Stimulated activated CD8-positive, alpha-beta memory T cell treated with anti-CD3 and anti-CD28 coated beads, Interleukin-7, amount 100 ng/mL, for 1 hour (primary cell): ENCODE results near the gene ONECUT1.

Source experiments
- DNase-seq, 2 donors: peaks; one replicate each; pipeline ENCODE4 v3.0.0-alpha.2; 2020; ENCODE audit warnings: low read depth in 2 of 2

The ONECUT1 gene

DNA sequence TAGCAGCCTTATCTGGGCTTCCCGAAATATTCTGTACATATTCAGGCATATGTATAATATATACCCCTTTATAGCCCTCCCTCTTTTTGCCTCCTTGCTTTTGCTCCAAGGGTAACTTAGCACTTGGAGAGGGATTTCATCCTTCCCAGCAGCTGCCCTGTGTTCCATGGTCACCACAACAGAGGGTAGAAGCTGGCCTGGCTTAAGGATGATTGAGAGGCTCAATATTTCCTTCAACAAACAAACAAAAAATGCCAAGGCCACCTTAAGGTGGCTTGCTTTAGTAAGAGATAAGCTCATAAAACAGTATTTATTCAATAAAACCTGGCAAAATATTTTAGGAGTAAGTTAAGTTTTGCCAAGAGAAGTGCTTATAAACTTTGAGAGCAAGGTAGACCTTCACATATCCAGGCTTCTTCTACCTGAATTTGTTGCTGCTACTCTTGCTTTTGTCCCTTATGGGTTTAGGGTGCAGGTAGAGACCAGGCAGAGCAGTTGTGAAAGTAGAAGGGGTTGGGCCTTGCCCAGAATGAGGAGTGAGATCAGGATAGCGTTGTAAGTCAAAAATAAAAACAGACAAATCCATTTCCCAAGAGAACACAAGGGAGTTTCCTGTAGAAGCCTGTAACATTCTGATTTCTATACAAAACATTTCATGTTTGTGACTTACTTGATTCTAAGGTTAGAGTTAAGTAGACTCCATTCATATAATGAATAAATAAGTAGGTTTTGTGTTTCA lies 58.2 kb downstream of the ONECUT1 start:
- no peak for DNase-seq

DNA sequence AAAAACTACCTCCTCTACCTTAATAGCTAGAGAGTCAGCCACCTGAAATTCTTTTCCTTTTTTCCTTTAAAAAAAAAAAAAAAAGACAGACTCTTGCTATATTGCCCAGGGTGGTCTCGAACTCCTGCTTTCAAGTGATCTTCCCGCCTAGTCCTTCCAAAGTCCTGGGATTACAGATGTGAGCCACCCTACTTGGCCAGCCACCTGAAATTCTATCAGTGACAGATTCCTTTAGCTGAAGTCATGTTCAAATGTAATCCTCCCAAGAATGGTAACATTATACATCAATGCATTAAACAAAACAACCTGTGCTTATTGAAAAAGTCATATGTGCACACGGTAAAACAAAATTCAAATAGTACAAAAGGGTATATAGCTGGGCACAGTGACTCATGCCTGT lies 59.1 kb downstream of the ONECUT1 start:
- DNase-seq, result no peak

DNA sequence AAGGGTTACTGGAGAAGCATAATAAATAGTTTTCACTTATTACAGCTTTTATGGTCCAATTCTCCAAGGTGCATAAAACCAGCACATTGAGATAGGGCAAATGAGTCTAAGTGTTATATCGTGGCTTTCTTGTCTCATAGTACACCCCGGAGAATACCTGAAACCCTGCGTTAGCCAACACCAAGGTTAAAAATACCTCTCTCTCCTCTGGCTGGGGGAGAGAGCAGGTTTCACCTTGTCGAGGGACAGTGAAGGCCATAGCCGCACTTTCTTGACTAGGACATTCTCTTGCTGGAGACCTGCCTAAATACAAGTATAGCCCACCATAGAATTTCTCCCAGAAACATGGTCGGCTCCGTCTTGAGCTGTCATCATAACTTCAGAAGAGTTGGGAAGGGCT lies 59.5 kb downstream of the ONECUT1 start:
- no peak for DNase-seq

DNA sequence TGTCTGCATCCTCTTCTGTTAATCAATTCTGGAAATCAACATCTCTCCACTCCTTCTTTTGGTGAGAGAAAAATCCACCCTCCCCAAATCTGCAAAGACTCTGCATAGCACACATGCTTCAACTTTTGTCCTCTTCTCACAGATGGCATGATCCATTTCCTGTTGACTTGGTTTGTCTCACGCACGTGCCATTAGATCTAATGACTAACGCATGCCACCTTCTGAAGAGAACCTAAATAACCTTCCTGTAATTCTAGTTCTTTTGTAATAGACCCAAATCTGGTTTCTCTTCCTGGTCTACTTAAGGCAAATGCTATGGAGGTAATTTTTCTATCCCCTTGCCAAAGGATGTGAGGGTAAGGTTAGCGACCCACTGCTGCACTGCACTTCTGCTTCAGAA lies 60.0 kb downstream of the ONECUT1 start:
- no peak for DNase-seq

DNA sequence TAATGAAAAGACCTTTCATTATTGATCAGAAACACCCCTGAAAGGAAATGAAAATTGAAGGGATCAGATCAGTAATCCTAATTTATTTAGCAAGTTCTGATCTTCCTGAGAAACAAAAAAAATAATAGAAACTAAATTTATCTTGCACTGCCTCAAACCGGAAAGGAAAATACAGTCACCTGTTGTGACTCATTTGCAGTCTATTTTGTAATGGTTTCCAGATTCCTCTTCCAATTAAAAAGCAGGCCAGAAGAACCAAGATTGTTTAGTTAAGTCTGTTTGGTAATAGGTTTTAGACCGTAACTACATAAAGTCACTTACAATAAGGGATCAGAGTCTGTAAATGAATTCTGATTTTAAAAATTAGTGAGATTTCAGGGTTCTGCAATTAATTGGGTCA lies 61.2 kb downstream of the ONECUT1 start:
- DNase-seq, result no peak

DNA sequence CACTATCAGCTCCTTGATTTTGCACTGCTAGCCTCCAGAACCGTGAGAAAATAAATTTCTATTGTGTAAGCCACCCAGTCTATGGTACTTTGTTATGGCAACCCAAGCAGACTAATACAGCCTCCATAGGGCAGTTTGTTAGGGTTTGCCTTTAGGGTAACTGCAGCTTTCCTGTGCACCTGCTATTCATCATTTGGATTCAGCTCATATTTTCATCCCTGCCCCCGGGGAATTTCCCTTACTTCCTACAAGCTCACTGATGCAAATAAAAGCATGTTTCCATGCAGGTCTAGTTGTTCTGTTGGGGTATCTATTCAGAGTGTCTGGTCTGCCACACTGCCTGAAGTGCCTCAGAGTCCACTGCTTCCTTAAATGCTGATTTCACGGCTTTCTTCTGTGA lies 62.3 kb downstream of the ONECUT1 start:
- no peak for DNase-seq

DNA sequence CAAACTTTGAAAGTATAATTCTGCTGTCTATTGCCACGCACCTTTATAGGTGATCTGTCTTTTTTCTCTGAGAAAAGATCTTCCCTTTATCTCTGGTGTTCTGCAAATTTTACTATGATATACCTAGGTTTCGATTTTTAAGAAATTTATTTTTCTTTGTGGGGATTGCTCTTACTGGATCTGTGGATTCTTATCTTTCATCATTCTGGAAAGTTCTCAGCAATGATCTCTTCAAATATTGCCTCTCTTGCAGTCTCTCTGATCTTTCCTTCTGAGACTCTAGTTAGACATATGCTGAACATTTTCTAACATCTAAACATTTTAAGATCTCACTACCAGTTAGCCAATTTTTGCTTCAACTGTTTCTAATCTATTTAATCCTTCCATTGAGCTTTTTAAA lies 63.9 kb downstream of the ONECUT1 start:
- no peak for DNase-seq

DNA sequence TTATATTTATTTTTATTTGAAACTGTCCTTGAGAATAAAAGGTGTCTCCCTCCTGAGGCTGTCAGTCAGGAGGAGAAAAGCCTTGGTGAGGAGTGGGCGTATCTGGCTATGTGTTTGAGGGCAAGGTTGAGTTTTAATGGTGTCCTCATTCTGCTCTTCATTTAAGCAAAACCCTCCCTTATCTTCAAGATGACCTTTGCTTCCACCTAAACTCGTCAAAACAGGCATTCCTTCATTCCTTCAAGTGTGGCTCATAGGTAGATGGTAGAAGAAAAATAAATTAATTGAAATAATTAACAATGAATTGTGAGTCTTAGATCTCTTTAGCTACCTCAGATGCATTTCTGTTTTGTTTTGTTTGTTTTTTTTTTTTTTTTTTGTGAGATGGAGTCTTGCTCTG lies 71.6 kb downstream of the ONECUT1 start:
- DNase-seq, result no peak

DNA sequence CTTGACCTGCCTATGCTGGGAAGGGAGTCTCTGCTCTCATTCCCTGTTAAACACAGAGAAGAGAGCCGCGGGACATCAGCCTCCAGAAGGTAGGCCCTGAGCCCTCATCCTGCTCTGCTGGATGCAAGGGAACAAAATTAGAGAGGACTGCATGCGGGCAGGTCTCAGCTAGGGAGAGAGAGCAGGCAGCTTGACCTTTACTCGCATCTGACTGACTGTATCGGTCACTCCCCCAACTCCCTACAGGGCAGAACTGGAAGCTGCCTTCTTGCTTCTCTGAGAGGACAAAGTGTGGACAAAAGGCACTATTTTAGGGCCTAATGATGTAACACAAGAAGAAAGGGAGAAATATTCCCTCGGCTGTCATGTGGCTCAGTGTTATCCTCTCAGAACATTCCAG lies 72.2 kb downstream of the ONECUT1 start:
- no peak for DNase-seq

DNA sequence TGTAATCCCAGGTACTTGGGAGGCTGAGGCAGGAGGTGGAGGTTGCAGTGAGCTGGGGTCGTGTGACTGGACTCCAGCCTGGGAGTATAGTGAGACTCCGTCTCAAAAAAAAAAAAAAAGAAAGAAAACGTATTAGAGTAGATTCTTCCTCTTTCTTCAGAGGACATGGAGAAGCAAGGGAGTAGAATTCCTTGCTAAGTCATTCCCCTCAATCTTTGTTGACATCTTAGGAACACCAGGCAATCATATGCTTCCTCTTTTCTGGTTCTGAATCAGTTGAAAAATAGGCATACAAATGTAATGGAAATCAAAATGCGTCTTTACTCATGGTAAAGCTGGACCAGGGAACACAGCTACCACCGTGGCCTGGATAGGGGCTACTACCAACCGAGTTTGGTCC lies 72.7 kb downstream of the ONECUT1 start:
- DNase-seq, result no peak

DNA sequence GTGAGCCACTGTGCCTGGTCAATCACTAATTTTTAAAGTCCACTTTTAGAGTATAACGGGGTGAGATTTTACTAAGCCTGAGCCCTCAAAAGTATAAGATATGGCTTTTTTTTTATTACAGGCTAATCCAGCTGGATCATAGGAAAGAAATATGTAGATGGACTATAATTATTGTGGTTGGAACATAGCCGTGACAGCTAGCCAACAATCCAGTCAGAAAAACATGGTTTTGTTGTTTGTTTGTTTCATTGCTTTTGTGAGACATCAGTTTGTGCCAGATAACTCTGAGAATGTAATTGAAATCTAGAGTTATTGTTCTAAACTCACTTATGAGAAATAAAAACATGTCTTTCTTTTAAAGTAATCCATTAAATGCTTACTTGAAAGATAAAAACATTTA lies 73.6 kb downstream of the ONECUT1 start:
- DNase-seq, result no peak

DNA sequence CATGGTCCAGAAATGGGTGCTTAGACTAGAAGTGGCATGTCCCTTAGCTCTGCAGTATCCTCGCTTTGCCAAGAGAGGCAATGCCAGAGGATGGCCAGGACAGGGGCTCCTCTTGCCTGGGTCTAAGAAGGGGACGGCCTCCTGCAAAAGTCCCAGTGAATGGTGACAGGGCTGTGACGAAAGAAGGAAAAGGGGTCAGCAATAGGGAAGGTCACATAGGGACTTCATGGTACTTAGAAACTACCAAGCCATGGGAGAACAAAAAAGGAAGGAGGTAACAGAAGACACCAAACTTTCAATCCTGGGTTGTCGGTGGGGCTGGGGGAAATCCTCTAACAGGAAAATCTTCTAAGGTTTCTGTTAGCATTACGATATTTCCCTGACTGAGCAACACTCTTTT lies 74.7 kb downstream of the ONECUT1 start:
- DNase-seq, result no peak

DNA sequence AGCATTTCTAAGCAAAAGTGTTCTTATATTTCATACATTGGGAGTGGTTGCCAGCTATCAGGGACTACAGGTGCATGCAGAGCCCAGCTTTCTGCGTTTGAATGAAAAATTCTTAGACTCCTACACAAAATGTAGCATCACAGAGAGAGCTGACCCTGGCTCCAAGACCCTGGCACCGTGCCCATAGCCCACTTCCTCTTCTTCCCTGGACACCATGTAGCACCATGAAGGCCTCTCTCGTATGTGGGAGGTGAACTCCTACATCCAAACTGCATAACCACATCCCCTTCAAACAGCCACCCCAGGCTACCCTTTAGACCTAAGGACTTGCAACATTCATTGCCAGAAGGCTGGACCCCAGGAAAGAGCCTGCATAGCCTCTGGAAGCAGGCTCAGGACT lies 75.2 kb downstream of the ONECUT1 start:
- no peak for DNase-seq

DNA sequence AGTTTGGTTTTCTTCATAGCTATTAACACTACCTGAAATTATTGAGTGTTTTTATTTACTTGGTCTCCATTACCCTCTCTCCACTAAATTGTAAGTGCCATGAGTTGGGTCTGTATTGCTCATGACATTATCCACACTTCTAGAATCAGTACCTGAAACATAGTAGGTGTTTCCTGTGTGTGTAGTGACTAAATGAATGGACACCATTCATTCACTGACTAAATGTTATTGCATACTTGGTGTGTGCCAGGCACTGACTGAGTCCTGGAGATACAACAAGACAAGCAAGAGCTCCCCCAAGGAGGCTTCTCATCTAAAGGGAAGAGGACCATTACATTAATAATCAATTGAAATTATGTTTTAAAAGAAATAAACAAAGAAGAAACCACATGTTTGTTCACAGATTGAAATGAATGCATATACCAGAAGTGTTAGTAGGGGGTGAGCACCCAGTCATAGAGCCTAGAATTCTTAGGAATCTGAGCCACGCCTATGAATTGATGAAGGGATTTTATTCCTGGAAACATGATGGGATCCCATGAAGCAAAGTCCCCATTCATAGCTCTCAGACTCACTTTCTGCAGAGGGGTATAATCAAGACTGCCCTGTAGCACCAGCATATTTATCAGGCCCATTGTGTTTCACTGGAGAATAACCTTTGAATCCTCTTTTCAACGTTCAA lies 79.3 kb downstream of the ONECUT1 start:
- DNase-seq, result no peak

DNA sequence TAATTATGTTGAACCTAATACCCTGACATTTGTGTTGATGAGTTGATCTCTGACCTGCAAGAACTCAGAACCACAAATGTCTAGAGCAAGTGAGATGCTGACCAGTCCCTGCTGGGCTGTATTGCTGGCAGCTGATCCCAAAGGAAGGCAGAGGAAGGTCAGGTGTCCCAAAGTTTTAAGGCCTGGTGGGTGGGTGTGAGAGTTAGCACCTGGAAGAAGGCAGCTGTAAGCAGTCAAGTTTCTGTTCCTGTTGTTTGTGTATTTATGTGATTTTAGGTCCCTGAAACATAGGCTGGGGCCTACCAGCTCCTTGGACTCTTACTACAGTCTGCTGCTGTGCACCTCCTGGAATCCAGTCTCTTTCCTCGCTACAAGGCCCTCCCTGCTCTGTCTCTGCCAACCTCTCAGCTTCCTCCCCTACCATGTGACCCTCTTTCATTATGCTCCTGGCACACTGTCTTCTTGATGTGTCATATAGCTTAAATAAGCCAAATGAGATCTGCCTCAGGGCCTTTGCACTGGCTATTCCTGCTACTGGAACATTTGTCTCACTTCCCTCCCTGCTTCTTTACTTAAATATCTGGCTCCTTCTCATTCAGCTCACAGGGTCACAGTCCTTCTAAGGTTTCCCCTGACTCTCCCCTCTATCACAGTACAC lies 80.0 kb downstream of the ONECUT1 start:
- no peak for DNase-seq

DNA sequence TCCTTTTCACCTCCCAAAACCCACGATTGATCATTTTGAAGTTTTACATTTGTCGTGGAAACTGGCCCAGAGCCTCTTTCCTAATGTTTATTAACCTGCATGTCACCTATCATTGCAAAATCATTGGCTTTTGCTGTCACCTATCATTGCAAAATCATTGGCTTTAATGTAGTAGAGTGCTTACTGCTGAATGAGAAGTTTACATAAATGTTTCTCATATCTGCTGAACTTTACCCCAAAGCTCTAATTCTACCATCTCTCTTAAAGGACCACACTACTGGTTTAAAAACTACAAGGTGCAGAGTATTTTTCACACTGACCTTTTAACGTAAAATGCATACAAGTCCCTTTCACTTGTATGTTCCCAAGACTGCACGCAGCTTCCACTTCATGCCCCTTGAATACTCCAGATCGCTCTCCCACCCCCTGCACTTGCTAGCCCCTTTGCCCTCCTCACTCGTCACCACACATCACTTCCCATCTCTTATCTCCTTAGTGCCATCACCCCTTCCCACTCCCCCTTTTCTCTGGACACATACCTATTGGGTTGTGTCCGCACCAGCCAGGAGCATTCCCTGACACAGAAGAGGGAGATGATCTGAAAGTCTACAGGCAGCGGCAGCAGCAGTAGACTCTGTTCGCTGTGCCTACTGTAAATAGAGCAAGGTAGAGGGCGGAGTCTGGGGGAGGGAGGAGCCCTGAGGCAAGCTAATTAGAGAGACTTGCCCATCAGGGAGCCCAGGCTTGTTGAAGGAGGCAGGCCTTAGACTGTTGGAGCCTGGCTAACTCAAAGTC lies 80.8 kb downstream of the ONECUT1 start:
- DNase-seq, result no peak
